HCT116 (cell line): ENCODE measurements around the gene KXD1. TPM values are rescaled to one million over a fixed set of nuclear protein-coding genes. Genes with fewer than 3 reads are reported as not detected.

Source experiments
- ATAC-seq: fragments of 200-7000 bp; cut with Tn5 transposase; 2 replicates; pipeline ENCODE4 v1.9.1; 2020; ENCODE audit warnings: mild to moderate bottlenecking, moderate library complexity
- BruUV-seq: library from RNA; stranded (reverse); fragments of 400-500 nt; replicated peaks from 2 replicates; lab custom pipeline; 2021; lab: Mats Ljungman, UMichigan
- CTCF ChIA-PET: fragments of 300-600 bp; sonication (Branson Sonifier 250); formaldehyde crosslinking; loops from one replicate; lab custom pipeline; 2021; ENCODE audit warnings: antibody characterized with exemption; lab: Charles Lee
- POLR2A ChIA-PET: fragments of 300-600, 350-600 bp; sonication (Branson Sonifier 250); formaldehyde crosslinking; loops from one replicate; lab custom pipeline; 2021; ENCODE audit warnings: antibody characterized with exemption; lab: Charles Lee
- RAD21 ChIA-PET, 2 experiments: fragments of 300-600 bp; sonication (Branson Sonifier 250); formaldehyde crosslinking; loops; one replicate each; lab custom pipeline; 2023; ENCODE audit warnings: low total read pairs in 2 of 2; ENCODE audit not compliant: uncharacterized antibody in 2 of 2, unreplicated experiment in 2 of 2, low non-redundant PET in 1 of 2; lab: Charles Lee
- DNase-seq: peaks from one replicate; pipeline ENCODE4 v3.0.0-alpha.2; 2010; ENCODE audit warnings: low read depth, low spot score
- H2AFZ ChIP-seq: fragments of 200-600 bp; shearing (Covaris generic), sonication (generic); 2 replicates; pipeline ENCODE4 v1.6.1; 2017; ENCODE audit warnings: low read depth, mixed run types, mixed read lengths, antibody characterized with exemption, low read length; ENCODE audit not compliant: poor library complexity, severe bottlenecking
- H3K27ac ChIP-seq: 2 replicates; pipeline ENCODE4 v1.5.1; 2012; ENCODE audit warnings: low read depth, low read length
- H3K27me3 ChIP-seq: fragments of 200-600 bp; sonication (generic); 2 replicates; pipeline ENCODE4 v1.6.1; 2016; ENCODE audit warnings: mixed run types, low read length, mixed read lengths; ENCODE audit not compliant: insufficient read depth
- H3K36me3 ChIP-seq, 2 experiments: fragments of 200-500 bp in 1 of 2; fragments of 200-600 bp in 1 of 2; sonication (Bioruptor generic) in 1 of 2; sonication (generic) in 1 of 2; 2 replicates each; pipeline versions ENCODE4 v1.5.1 to v1.6.1; 2014 to 2016; ENCODE audit warnings: low read length in 2 of 2, inconsistent platforms in 1 of 2, mixed read lengths in 1 of 2, mixed run types in 1 of 2; ENCODE audit not compliant: insufficient read depth in 2 of 2, control insufficient read depth in 1 of 2
- H3K4me1 ChIP-seq, 2 experiments: fragments of 200-600 bp in 1 of 2; sonication (generic) in 1 of 2; 2 replicates each; pipeline versions ENCODE4 v1.5.1 to v1.6.1; 2012 to 2017; ENCODE audit warnings: low read length in 2 of 2, inconsistent platforms in 1 of 2, mild to moderate bottlenecking in 1 of 2, mixed read lengths in 1 of 2, mixed run types in 1 of 2, moderate library complexity in 1 of 2; ENCODE audit not compliant: insufficient read depth in 2 of 2, control insufficient read depth in 1 of 2
- H3K4me2 ChIP-seq: fragments of 200-600 bp; sonication (generic); 2 replicates; pipeline ENCODE4 v1.6.1; 2017; ENCODE audit warnings: mixed run types, low read length, mixed read lengths
- H3K4me3 ChIP-seq, 2 experiments: fragments of 200-600 bp in 1 of 2; sonication (generic) in 1 of 2; replicated peaks in 1 of 2; 2 replicates each; pipeline ENCODE4 v1.5.1; 2011 to 2016; ENCODE audit warnings: low read length in 2 of 2, control low read depth in 1 of 2, low read depth in 1 of 2, mild to moderate bottlenecking in 1 of 2, mixed read lengths in 1 of 2, mixed run types in 1 of 2
- H3K79me2 ChIP-seq: fragments of 200-600 bp; sonication (generic); 2 replicates; pipeline ENCODE4 v1.6.1; 2017; ENCODE audit warnings: mild to moderate bottlenecking, mixed run types, low read length, moderate library complexity, mixed read lengths; ENCODE audit not compliant: insufficient read depth
- H3K9ac ChIP-seq: fragments of 200-600 bp; sonication (generic); 2 replicates; pipeline ENCODE4 v1.6.1; 2016; ENCODE audit warnings: low read length, mixed read lengths
- H3K9me2 ChIP-seq: fragments of 200-600 bp; sonication (generic), shearing (Covaris generic); 2 replicates; pipeline ENCODE4 v1.6.1; 2017; ENCODE audit warnings: mixed run types, mild to moderate bottlenecking, moderate library complexity; ENCODE audit not compliant: insufficient read depth
- H3K9me3 ChIP-seq, 2 experiments: fragments of 200-500 bp in 1 of 2; fragments of 200-600 bp in 1 of 2; sonication (Bioruptor generic) in 1 of 2; sonication (generic) in 1 of 2; 2 replicates each; pipeline ENCODE4 v1.6.1; 2014 to 2017; ENCODE audit warnings: low read length in 2 of 2, mixed read lengths in 2 of 2, inconsistent platforms in 1 of 2, low read depth in 1 of 2, mild to moderate bottlenecking in 1 of 2, mixed run types in 1 of 2, moderate library complexity in 1 of 2; ENCODE audit not compliant: control insufficient read depth in 1 of 2, insufficient read depth in 1 of 2
- H4K20me1 ChIP-seq: fragments of 200-600 bp; sonication (generic), shearing (Covaris generic); 2 replicates; pipeline ENCODE4 v1.6.1; 2017; ENCODE audit warnings: mixed run types, mild to moderate bottlenecking, moderate library complexity; ENCODE audit not compliant: insufficient read depth
- EGR1 ChIP-seq: IDR thresholded peaks from 2 replicates; pipeline ENCODE4 v1.6.1; 2012; ENCODE audit warnings: low read depth
- POLR2AphosphoS5 ChIP-seq: IDR thresholded peaks from 2 replicates; pipeline ENCODE4 v1.6.1; 2011; ENCODE audit warnings: mild to moderate bottlenecking, low read depth, low read length, moderate library complexity
- SP1 ChIP-seq: IDR thresholded peaks from 2 replicates; pipeline ENCODE4 v1.6.1; 2012; ENCODE audit warnings: low read depth
- ZFX ChIP-seq: fragments of 450-650 bp; IDR thresholded peaks from 2 replicates; pipeline ENCODE4 v1.6.1; 2017
- ZNF274 ChIP-seq: fragments of 200-500 bp; sonication (Bioruptor generic); IDR thresholded peaks from 2 replicates; pipeline ENCODE4 v1.6.1; 2014; ENCODE audit warnings: mild to moderate bottlenecking, low read depth, low read length, inconsistent platforms
- intact Hi-C: fragments of 100-400 bp; cut with micrococcal nuclease; formaldehyde crosslinking; loops from 2 replicates; pipeline ENCODE4 v1.10.0; 2022
- total RNA-seq: library from RNA; stranded (reverse); gene quantifications from one replicate; pipeline ENCODE4 v1.2.1, GENCODE V29; 2021; ENCODE audit not compliant: unreplicated experiment
- TF ChIP-seq, protein P1 (sequence below): IDR thresholded peaks from 2 replicates; pipeline ENCODE4 v1.6.1; 2012

KXD1 gene
- total RNA-seq, 1 experiment from 2014 or later = 139 TPM

DNA sequence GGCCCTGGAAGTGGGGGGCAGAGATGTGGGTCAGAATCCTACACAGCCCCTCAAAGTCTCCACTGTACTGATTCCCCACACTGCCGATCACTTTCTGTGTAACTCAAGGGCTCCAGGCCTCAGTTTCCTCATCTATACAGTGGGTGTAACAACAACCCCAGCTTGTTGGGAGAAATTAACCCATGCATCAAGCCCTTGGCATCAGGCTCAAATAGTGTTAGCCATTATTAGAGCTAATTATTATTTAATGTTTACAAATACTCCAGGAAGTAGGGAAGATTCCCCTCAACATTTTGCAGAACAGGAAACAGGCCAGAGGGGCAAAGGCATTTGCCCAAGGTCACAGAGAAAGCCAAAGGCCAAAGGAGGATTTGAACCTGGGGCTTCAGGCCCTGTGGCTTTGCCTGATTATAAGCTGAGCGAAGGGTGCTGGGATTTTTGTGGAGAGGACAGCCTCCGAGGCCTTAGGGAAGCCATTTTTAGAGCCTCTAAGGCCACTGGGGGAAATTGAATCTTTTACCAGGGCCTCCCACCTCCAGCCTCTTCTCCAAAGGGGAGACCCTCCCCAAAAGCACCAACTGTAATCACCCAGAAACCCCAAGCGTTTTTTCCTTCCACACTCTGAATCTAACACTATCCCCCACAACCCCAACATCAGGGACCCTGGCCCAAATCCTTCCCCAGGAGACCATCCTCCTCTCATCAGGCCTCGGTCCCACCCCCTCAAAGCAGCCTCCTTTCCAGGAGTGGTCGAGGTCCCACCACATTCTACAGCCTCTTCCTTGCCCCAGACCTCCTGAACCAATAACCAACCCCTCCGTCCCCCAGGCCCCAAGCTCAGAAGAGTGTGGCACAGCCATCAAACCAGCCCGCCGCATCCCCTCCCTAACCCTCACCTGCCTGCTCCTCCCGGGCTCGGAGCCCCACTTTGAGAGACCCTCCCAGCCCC lies 15.4 kb upstream of the KXD1 start:
- Histone ChIP-seq H3K9ac (peak overlapping the region; percentile 74), H3K9me2 (no peaks in the 10 kb centered on the region), H3K4me3 (peak overlapping the region; percentile 76), H3K36me3 (peaks cover 17 to 21% of the 10 kb centered on the region in 2 experiments; a peak in 3 of 4 replicates), H3K9me3 (no peaks in the 10 kb centered on the region), H3K79me2 (peaks cover 17% of the 10 kb centered on the region), H3K27ac (peak overlapping the region; percentile 80), H2AFZ (no peak overlapping the region), H3K4me2 (peak overlapping the region; percentile 97), H3K27me3 (no peaks in the 10 kb centered on the region), H3K4me1 (peaks cover 8 to 18% of the 10 kb centered on the region in 2 experiments), H4K20me1 (no peaks in the 10 kb centered on the region)
- CTCF ChIA-PET = no interaction called here
- intact Hi-C loops = no loop called here
- POLR2A ChIA-PET = interaction anchor here (0.7 kb wide), 3 partner anchors 29 to 56 kb away, joined by 3 to 7 read pairs (median 5); no protein-coding TSS in a partner anchor
- ATAC-seq (no peak), DNase-seq (no peak)
- no TSS peak for BruUV-seq
- RAD21 ChIA-PET = no interaction called here
- TF ChIP-seq, protein P1, sequence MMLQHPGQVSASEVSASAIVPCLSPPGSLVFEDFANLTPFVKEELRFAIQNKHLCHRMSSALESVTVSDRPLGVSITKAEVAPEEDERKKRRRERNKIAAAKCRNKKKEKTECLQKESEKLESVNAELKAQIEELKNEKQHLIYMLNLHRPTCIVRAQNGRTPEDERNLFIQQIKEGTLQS = no peak
- TF ChIP-seq POLR2AphosphoS5 (0 out of 2 replicates have a peak, but pooled peaks have one; percentile 11), ZFX (no peak), ZNF274 (no peak), SP1 (no peak), EGR1 (no peak)
